GM12878 (cell line): ENCODE data around the gene B3GNT3. TPM values are rescaled to one million over a fixed set of nuclear protein-coding genes. Genes with fewer than 3 reads are reported as not detected.

ENCODE experiments used
- ATAC-seq: fragments of 200-7000 bp; cut with Tn5 transposase; 3 replicates; pipeline ENCODE4 v1.9.1; 2020; ENCODE audit warnings: mild to moderate bottlenecking, moderate library complexity
- BruUV-seq: library from RNA; stranded (reverse); fragments of 400-500 nt; replicated peaks from 2 replicates; lab custom pipeline; 2021; lab: Mats Ljungman, UMichigan
- CTCF ChIA-PET: fragments of 300-600 bp; sonication (Branson Sonifier 250); formaldehyde crosslinking; extraction: SDS; loops from one replicate; lab custom pipeline; 2021; ENCODE audit warnings: inconsistent platforms; lab: Yijun Ruan, JAX
- POLR2A ChIA-PET: fragments of 350-600 bp; formaldehyde crosslinking; extraction: SDS; loops from one replicate; lab custom pipeline; 2021; ENCODE audit warnings: inconsistent platforms; lab: Charles Lee
- RAD21 ChIA-PET: fragments of 300-600 bp; sonication (Branson Sonifier 250); formaldehyde crosslinking; loops from one replicate; lab custom pipeline; 2023; ENCODE audit warnings: antibody characterized with exemption; ENCODE audit not compliant: unreplicated experiment; lab: Charles Lee
- SMC1A ChIA-PET: fragments of 300-600 bp; sonication (Branson Sonifier 250); formaldehyde crosslinking; loops from one replicate; lab custom pipeline; 2023; ENCODE audit not compliant: unreplicated experiment, uncharacterized antibody; lab: Charles Lee
- DNase-seq: peaks from one replicate; pipeline ENCODE4 v3.0.0-alpha.2; 2011; ENCODE audit warnings: low read depth, low spot score
- FAIRE-seq: peaks from 3 replicates; lab custom pipeline; 2011; peaks lifted over from hg19 to GRCh38; lab: Jason Lieb, UNC
- H2AFZ ChIP-seq: 2 replicates; pipeline ENCODE4 v1.6.0; 2011; ENCODE audit warnings: low read depth, low read length, control low read depth; ENCODE audit not compliant: control insufficient read depth
- H3K27ac ChIP-seq: 2 replicates; pipeline ENCODE4 v1.5.1; 2011; ENCODE audit warnings: control low read depth; ENCODE audit not compliant: control insufficient read depth, insufficient read depth
- H3K27me3 ChIP-seq, 2 experiments: replicated peaks in 1 of 2; 2 replicates each; pipeline versions ENCODE4 v1.6.0 to v1.6.1; 2011; ENCODE audit warnings: low read length in 1 of 2; ENCODE audit not compliant: control insufficient read depth in 2 of 2, insufficient read depth in 2 of 2
- H3K36me3 ChIP-seq, 2 experiments: 2 replicates each; pipeline ENCODE4 v1.5.1; 2011; ENCODE audit warnings: low read length in 1 of 2; ENCODE audit not compliant: control insufficient read depth in 2 of 2, insufficient read depth in 2 of 2
- H3K4me1 ChIP-seq: 2 replicates; pipeline ENCODE4 v1.6.1; 2011; ENCODE audit warnings: mild to moderate bottlenecking, low read length, moderate library complexity, mixed read lengths; ENCODE audit not compliant: control insufficient read depth, insufficient read depth
- H3K4me2 ChIP-seq: 2 replicates; pipeline ENCODE4 v1.6.0; 2011; ENCODE audit warnings: control low read depth; ENCODE audit not compliant: control insufficient read depth, insufficient read depth
- H3K4me3 ChIP-seq: fragments of 200-600 bp; sonication (generic); 2 replicates; pipeline ENCODE4 v1.5.1; 2016
- H3K79me2 ChIP-seq: 2 replicates; pipeline ENCODE4 v1.6.0; 2011; ENCODE audit warnings: low read length; ENCODE audit not compliant: control insufficient read depth, insufficient read depth
- H3K9ac ChIP-seq: 2 replicates; pipeline ENCODE4 v1.8.0; 2011; ENCODE audit warnings: low read length, control low read depth, mixed read lengths; ENCODE audit not compliant: control insufficient read depth, insufficient read depth
- H3K9me3 ChIP-seq: replicated peaks from 3 replicates; pipeline ENCODE4 v1.5.1; 2011; ENCODE audit warnings: mild to moderate bottlenecking, low read length; ENCODE audit not compliant: control insufficient read depth, insufficient read depth
- H4K20me1 ChIP-seq: 2 replicates; pipeline ENCODE4 v1.6.0; 2011; ENCODE audit not compliant: control insufficient read depth, insufficient read depth
- ETV6 ChIP-seq, 2 experiments: fragments of 450-650 bp in 1 of 2; IDR thresholded peaks in 1 of 2; conservative IDR thresholded peaks in 1 of 2; 2 replicates each; pipeline ENCODE4 v1.6.1; 2014; ENCODE audit warnings: antibody characterized with exemption in 1 of 2, borderline replicate concordance in 1 of 2, low read depth in 1 of 2, mild to moderate bottlenecking in 1 of 2, moderate library complexity in 1 of 2
- WGBS: methylation state at CpG from one replicate; pipeline ENCODE4 v1.1.6; 2016; ENCODE audit warnings: low lambda C conversion rate; ENCODE audit not compliant: insufficient replicate concordance, insufficient coverage; ENCODE audit errors: missing lambda C conversion rate; 5-methylcytosine and 5-hydroxymethylcytosine counted together
- in situ Hi-C: fragments of 300-500 bp; cut with MboI; formaldehyde crosslinking; loops from 9 replicates; pipeline ENCODE4 v1.14.3; 2018; ENCODE audit warnings: mixed read lengths
- intact Hi-C: fragments of 100-400 bp; cut with micrococcal nuclease; formaldehyde crosslinking; loops from one replicate; pipeline ENCODE4 v1.14.2; 2022; ENCODE audit not compliant: unreplicated experiment
- polyA plus RNA-seq, 11 experiments: library from polyadenylated mRNA; depleted of rRNA in 4 of 11; unstranded in 6 of 11; stranded (reverse) in 5 of 11; fragments of >200 nt; fragmentation: Nextera tagmentation in 4 of 11; fragmentation: Illumina TruSeq in 1 of 11; extraction: Ambion mirVana in 4 of 11; extraction: Trizol in 1 of 11; gene quantifications; 1 replicate in 1 of 11; 2 replicates in 10 of 11; pipeline versions ENCODE4 v1.2.1 to v1.2.3, GENCODE V29; 2011 to 2016; ENCODE audit warnings: inconsistent platforms in 2 of 11, missing spikeins in 2 of 11, low read depth in 1 of 11
- total RNA-seq, 4 experiments: library from RNA; depleted of rRNA in 3 of 4; stranded (reverse); fragments of >200 nt in 3 of 4; fragmentation: Illumina TruSeq in 1 of 4; extraction: Trizol in 1 of 4; gene quantifications; 2 replicates each; pipeline versions ENCODE4 v1.2.1 to v1.2.3, GENCODE V29; 2013 to 2021
- TF ChIP-seq, protein P1 (sequence below): fragments of 450-650 bp; IDR thresholded peaks from 2 replicates; pipeline ENCODE4 v1.6.1; 2017; ENCODE audit warnings: mild to moderate bottlenecking

B3GNT3 gene
- total and polyA plus RNA-seq, 10 of the 15 experiments (the other 5 are each of a cell fraction or from before 2014, with no cell fraction given) = not detected

DNA sequence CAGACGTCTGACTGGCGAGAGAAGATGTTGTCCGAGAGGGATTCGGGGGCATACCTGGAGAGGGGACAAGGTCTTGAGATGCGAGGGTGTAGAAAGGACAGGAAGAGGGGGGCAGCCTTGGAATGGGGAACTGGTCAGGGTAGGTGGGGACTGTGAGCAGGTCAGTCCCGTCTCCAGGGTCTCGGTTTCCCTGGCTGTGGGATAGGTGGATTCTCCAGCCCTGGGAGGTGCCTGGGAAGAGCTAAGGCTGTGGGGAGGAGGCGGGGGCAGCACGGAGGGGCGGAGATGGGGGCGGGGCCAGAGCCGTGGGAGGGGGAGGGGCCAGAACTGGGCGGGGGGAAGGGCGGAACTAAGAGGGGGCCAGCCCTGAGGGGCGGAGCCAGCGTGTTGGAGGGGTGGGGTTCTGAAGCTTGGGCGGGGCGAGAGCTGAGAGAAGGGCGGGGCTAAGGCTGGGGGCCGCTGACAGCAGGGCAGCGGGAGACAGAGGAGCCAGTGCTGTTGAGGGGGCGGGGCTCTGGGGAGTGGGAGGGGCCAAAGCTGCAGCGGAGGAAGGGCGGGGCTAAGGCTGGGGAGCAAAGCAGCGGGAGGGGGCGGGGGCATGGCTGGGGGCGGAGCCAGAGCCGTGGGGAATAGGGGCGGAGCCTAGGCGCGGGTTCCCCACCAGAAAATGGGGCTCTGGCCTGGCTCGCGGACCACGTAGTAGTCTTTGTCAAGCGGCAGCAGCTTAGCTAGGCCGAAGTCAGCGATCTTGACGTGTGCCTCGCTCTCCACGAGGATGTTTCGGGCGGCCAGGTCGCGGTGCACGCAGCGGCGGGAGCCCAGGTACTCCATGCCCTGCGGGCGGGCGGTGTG, 35.9 kb downstream of the B3GNT3 start:
- CTCF ChIA-PET = no interaction called here
- H3K9ac ChIP-seq = no peak overlapping the region
- H3K9me3 ChIP-seq = no peaks in the 10 kb centered on the region; the same call in 2 of the 3 replicates
- no peak overlapping the region for H3K27ac ChIP-seq
- H3K4me1 ChIP-seq = no peaks in the 10 kb centered on the region
- ATAC-seq (peak; percentile 81), DNase-seq (no peak), FAIRE-seq (no peak)
- RAD21 ChIA-PET = no interaction called here
- H3K4me3 ChIP-seq = no peak overlapping the region
- no peak for TF ChIP-seq ETV6 (conservative IDR thresholded peaks at IDR 0.05 in 1 of 2, IDR thresholded peaks at IDR 0.05 in 1 of 2; ENCODE audit: borderline replicate concordance in 1 of 2, low read depth in 1 of 2)
- TF ChIP-seq, protein P1, sequence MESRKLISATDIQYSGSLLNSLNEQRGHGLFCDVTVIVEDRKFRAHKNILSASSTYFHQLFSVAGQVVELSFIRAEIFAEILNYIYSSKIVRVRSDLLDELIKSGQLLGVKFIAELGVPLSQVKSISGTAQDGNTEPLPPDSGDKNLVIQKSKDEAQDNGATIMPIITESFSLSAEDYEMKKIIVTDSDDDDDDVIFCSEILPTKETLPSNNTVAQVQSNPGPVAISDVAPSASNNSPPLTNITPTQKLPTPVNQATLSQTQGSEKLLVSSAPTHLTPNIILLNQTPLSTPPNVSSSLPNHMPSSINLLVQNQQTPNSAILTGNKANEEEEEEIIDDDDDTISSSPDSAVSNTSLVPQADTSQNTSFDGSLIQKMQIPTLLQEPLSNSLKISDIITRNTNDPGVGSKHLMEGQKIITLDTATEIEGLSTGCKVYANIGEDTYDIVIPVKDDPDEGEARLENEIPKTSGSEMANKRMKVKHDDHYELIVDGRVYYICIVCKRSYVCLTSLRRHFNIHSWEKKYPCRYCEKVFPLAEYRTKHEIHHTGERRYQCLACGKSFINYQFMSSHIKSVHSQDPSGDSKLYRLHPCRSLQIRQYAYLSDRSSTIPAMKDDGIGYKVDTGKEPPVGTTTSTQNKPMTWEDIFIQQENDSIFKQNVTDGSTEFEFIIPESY = peak; percentile 86; the same call in 1 of the 2 replicates
- no peaks in the 10 kb centered on the region for H3K27me3 ChIP-seq
- no peak overlapping the region for H3K4me2 ChIP-seq
- intact Hi-C loops = no loop called here
- SMC1A ChIA-PET = no interaction called here
- in situ Hi-C loops = no loop called here
- H2AFZ ChIP-seq = no peak overlapping the region
- H3K36me3 ChIP-seq = peaks cover 6 to 13% of the 10 kb centered on the region in 2 experiments
- BruUV-seq = no TSS peak
- no peaks in the 10 kb centered on the region for H4K20me1 ChIP-seq
- no peaks in the 10 kb centered on the region for H3K79me2 ChIP-seq
- 97% methylated on average over 28 of the region's 50 CpGs for WGBS
- POLR2A ChIA-PET = interaction anchor here (0.5 kb wide), 1 partner anchor 140 kb away, joined by 3 read pairs; no protein-coding TSS in a partner anchor
